Adrenal gland (tissue), 19 donors: Measurements from ENCODE around the gene MAD1L1. TPM values are rescaled to one million over a fixed set of nuclear protein-coding genes. Genes with fewer than 3 reads are reported as not detected.
A peak's percentile ranks its signal among the peaks of the same experiment; 100 is the strongest.

Experiments used
- DNase-seq, 7 donors: peaks; one replicate each; pipeline ENCODE4 v3.0.0-alpha.2; 2019 to 2020
- H3K27ac ChIP-seq, 5 donors: fragments of 200-600 bp; sonication (generic) in 4 of 5; 1 replicate in 3 of 5; 2 replicates in 2 of 5; pipeline versions ENCODE4 v1.5.1 to v1.8.0; 2016 to 2020; ENCODE audit warnings: mild to moderate bottlenecking in 1 of 5
- H3K27me3 ChIP-seq: fragments of 200-600 bp; 2 replicates; pipeline ENCODE4 v1.8.0; 2021
- H3K36me3 ChIP-seq, 2 donors: fragments of 200-600 bp; replicated peaks in 1 of 2; 1 replicate in 1 of 2; 2 replicates in 1 of 2; pipeline versions ENCODE4 v1.5.1 to v1.8.0; 2018 to 2022
- H3K4me1 ChIP-seq, 2 donors: fragments of 200-600 bp; replicated peaks in 1 of 2; 1 replicate in 1 of 2; 2 replicates in 1 of 2; pipeline versions ENCODE4 v1.5.1 to v1.8.0; 2018 to 2021
- H3K4me3 ChIP-seq, 4 donors: fragments of 200-600 bp; sonication (generic) in 3 of 4; one replicate each; pipeline ENCODE4 v1.5.1; 2016 to 2018
- H3K9me3 ChIP-seq, 3 donors: fragments of 200-600 bp; sonication (generic) in 1 of 3; replicated peaks in 1 of 3; 1 replicate in 2 of 3; 2 replicates in 1 of 3; pipeline versions ENCODE4 v1.5.1 to v1.8.0; 2016 to 2021
- CTCF ChIP-seq, 6 experiments: fragments of 450-650 bp in 4 of 6; fragments of 200-600 bp in 2 of 6; sonication (generic) in 1 of 6; IDR thresholded peaks; 1 replicate in 5 of 6; 2 replicates in 1 of 6; pipeline versions ENCODE4 v1.5.1 to v1.8.0; 2016 to 2021; ENCODE audit warnings: antibody characterized with exemption in 6 of 6, mild to moderate bottlenecking in 2 of 6, moderate library complexity in 1 of 6
- POLR2A ChIP-seq, 2 donors: fragments of 450-650 bp; IDR thresholded peaks; one replicate each; pipeline ENCODE4 v1.6.1; 2017; ENCODE audit warnings: antibody characterized with exemption in 2 of 2, mild to moderate bottlenecking in 2 of 2, moderate library complexity in 1 of 2
- WGBS, 4 donors: extraction: QIAGEN DNeasy Blood & Tissue Kit in 2 of 4; methylation state at CpG; one replicate each; pipeline versions ENCODE4 v1.1.5 to v1.1.7; 2013 to 2017; 5-methylcytosine and 5-hydroxymethylcytosine counted together
- intact Hi-C, 2 donors: fragments of 100-400 bp; cut with DNase I; formaldehyde crosslinking; loops; one replicate each; pipeline versions ENCODE4 v1.14.1 to v1.15.0; 2022 to 2023
- long read RNA-seq, 10 donors: library from polyadenylated mRNA in 3 of 10; unstranded in 2 of 10; stranded (forward) in 1 of 10; transcript quantifications; one replicate each; pipeline ENCODE4 v2.0.0 and lab custom pipeline, GENCODE V29; 2021 to 2026
- polyA plus RNA-seq, 3 donors: library from polyadenylated mRNA; stranded (reverse); fragments of 200-250 nt in 2 of 3; fragments of 350-450 nt in 1 of 3; fragmentation: Illumina TruSeq in 1 of 3; extraction: RNeasy Lipid Tissue Mini Kit (QIAGEN cat#74804) in 1 of 3; gene quantifications; one replicate each; pipeline ENCODE4 v1.2.3, GENCODE V29; 2013 to 2014
- total RNA-seq, 9 donors: library from RNA; depleted of rRNA in 4 of 9; stranded (reverse); fragments of >200 nt in 4 of 9; fragments of 120-200 nt in 1 of 9; fragmentation: NEBNext Ultra II Directional in 1 of 9; extraction: Animal tissue kit (Norgen Biotek cat#: 25700) in 1 of 9; gene quantifications; one replicate each; pipeline versions ENCODE4 v1.1.0 to v1.2.4, GENCODE V29; 2013 to 2023
- donor health status: healthy with polysubstance abuse.
- donor health status: Bipolar disorder and iron deficiency.
- donor health status: DM: yes; HTN: yes; CAD: no.
- donor health status: DM: no; HTN: no; CAD: no.
- donor health status: DM: no; HTN: no; CAD: no.
- donor health status: DM: yes; HTN: yes; CAD: no.

MAD1L1 gene
- 10 to 100 TPM; 19.4 to 82.9 (median 28.4) TPM for total RNA-seq
- 10 to 100 TPM in 2 of 3 donors, 1 to 10 TPM in 1; 6.7 to 87.7 (median 57.0) TPM for polyA plus RNA-seq
- long read RNA-seq, donor 1, partial matches to known transcripts, result 0 of 5 reads
- long read RNA-seq, donor 1, other reads (novel, unspliced or antisense), result 5 of 5 reads
- long read RNA-seq, donor 2, result 0 reads
- long read RNA-seq, donor 3, result 0 reads
- long read RNA-seq, donor 4, partial matches to known transcripts, result 2 of 12 reads
- long read RNA-seq, donor 4, other reads (novel, unspliced or antisense), result 8 of 12 reads
- long read RNA-seq, donor 5, transcript MAD1L1-202 (19 exons, 2,762 nt), result major isoform, 7 of 70 reads
- long read RNA-seq, donor 5, transcript MAD1L1-204 (19 exons, 2,991 nt), result major isoform, 7 of 70 reads
- long read RNA-seq, donor 5, partial matches to known transcripts, result 2 of 70 reads
- long read RNA-seq, donor 5, other reads (novel, unspliced or antisense), result 54 of 70 reads
- long read RNA-seq, donor 6, partial matches to known transcripts, result 0 of 12 reads
- long read RNA-seq, donor 6, other reads (novel, unspliced or antisense), result 11 of 12 reads
- long read RNA-seq, donor 7, result 0 reads
- long read RNA-seq, donor 8, partial matches to known transcripts, result 0 of 8 reads
- long read RNA-seq, donor 8, other reads (novel, unspliced or antisense), result 6 of 8 reads
- long read RNA-seq, donor 9, partial matches to known transcripts, result 6 of 6 reads
- long read RNA-seq, donor 9, other reads (novel, unspliced or antisense), result 0 of 6 reads
- long read RNA-seq, donor 10, partial matches to known transcripts, result 0 of 3 reads
- long read RNA-seq, donor 10, other reads (novel, unspliced or antisense), result 0 of 3 reads

GRCh38 chr7:2232766-2233520 is at the start of gene MAD1L1:
Gene MAD1L1 (minus strand): TSS chr7:2232945. CDS start chr7:2230133, 2,812 bp downstream.
- Histone ChIP-seq H3K27me3 (no peaks in the 10 kb centered on the region), H3K4me3 (peak within 1 kb of the TSS; percentile 54 to 92 (median 76)), H3K4me1 (peaks cover 13 to 21% of the 10 kb centered on the region in 2 donors), H3K36me3 (peaks cover 0 to 32% of the 10 kb centered on the region in 2 donors), H3K9me3 (no peaks in the 10 kb centered on the region), H3K27ac (peak within 1 kb of the TSS in 4 of 5 donors; percentile 26 to 76 (median 61))
- TF ChIP-seq POLR2A (IDR thresholded peaks at IDR 0.05), result peak in 1 of 2 donors; percentile 43
- TF ChIP-seq CTCF (IDR thresholded peaks at IDR 0.05), result no peak
- WGBS, 4 donors, result 0 to 2% (median 1%) methylated on average over 8 to 63 of the region's 63 CpGs
- DNase-seq, result peak; percentile 88 to 95 (median 92)
- intact Hi-C loops, result no loop called here

- Histone ChIP-seq H3K27ac (peak overlapping the region in 1 of 5 donors; percentile 34), H3K4me3 (no peak overlapping the region), H3K9me3 (no peaks in the 10 kb centered on the region), H3K36me3 (no peaks in the 10 kb centered on the region), H3K4me1 (peaks cover 0 to 6% of the 10 kb centered on the region in 2 donors), H3K27me3 (no peaks in the 10 kb centered on the region)
- DNase-seq, result no peak
- WGBS, 4 donors, result 86 to 97% (median 89%) methylated on average over 13 to 14 of the region's 14 CpGs
- TF ChIP-seq CTCF (IDR thresholded peaks at IDR 0.05) (no peak), POLR2A (IDR thresholded peaks at IDR 0.05) (no peak)
- intact Hi-C loops, result no loop called here
Measured at GRCh38 chr7:2282185-2282751, 49.5 kb upstream of the MAD1L1 start.

GRCh38 chr7:2281541-2281940 is 48.8 kb upstream of the MAD1L1 start:
- intact Hi-C loops, result no loop called here
- DNase-seq, result peak in 2 of 7 donors; percentile 18 to 25
- 52 to 63% (median 60%) methylated on average over 5 to 9 of the region's 9 CpGs for WGBS, 4 donors
- TF ChIP-seq POLR2A (IDR thresholded peaks at IDR 0.05) (no peak), CTCF (IDR thresholded peaks at IDR 0.05) (no peak)
- H3K27me3 ChIP-seq, result no peaks in the 10 kb centered on the region
- H3K36me3 ChIP-seq, result no peaks in the 10 kb centered on the region
- no peak overlapping the region for H3K4me3 ChIP-seq
- H3K9me3 ChIP-seq, result no peaks in the 10 kb centered on the region
- H3K4me1 ChIP-seq, result peaks cover 0 to 6% of the 10 kb centered on the region in 2 donors
- peak overlapping the region in 1 of 5 donors; percentile 34 for H3K27ac ChIP-seq
